GM23338 (cell line): ENCODE results near the gene PDE7B. TPM values are rescaled to one million over a fixed set of nuclear protein-coding genes. Genes with fewer than 3 reads are reported as not detected.

Source experiments
- ATAC-seq: fragments of 200-7000 bp; cut with Tn5 transposase; 3 replicates; pipeline ENCODE4 v1.9.1; 2020
- DNase-seq: peaks from one replicate; pipeline ENCODE4 v3.0.0-alpha.2; 2015; ENCODE audit warnings: low spot score
- H2AFZ ChIP-seq: fragments of 200-600 bp; sonication (generic); 2 replicates; pipeline ENCODE4 v1.8.0; 2016; ENCODE audit warnings: antibody characterized with exemption, mild to moderate bottlenecking, moderate library complexity
- H3F3A ChIP-seq: fragments of 200-600 bp; sonication (generic); replicated peaks from 2 replicates; pipeline ENCODE4 v1.8.0; 2017; ENCODE audit warnings: antibody characterized with exemption, mixed run types, low read depth
- H3K27ac ChIP-seq: fragments of 200-600 bp; sonication (generic); 2 replicates; pipeline ENCODE4 v1.6.1; 2016; ENCODE audit warnings: low read depth
- H3K27me3 ChIP-seq: fragments of 200-600 bp; sonication (generic); 2 replicates; pipeline ENCODE4 v1.8.0; 2016; ENCODE audit warnings: mild to moderate bottlenecking, mixed run types, moderate library complexity; ENCODE audit not compliant: insufficient read depth
- H3K36me3 ChIP-seq: fragments of 200-600 bp; sonication (generic); 2 replicates; pipeline ENCODE4 v1.8.0; 2016; ENCODE audit warnings: mild to moderate bottlenecking; ENCODE audit not compliant: insufficient read depth
- H3K4me1 ChIP-seq: fragments of 200-600 bp; sonication (generic); 2 replicates; pipeline ENCODE4 v1.8.0; 2016; ENCODE audit warnings: mild to moderate bottlenecking, moderate library complexity; ENCODE audit not compliant: insufficient read depth
- H3K4me2 ChIP-seq: fragments of 200-600 bp; sonication (generic); 2 replicates; pipeline ENCODE4 v1.7.1; 2017; ENCODE audit warnings: mixed run types
- H3K4me3 ChIP-seq: fragments of 200-600 bp; sonication (generic); 2 replicates; pipeline ENCODE4 v1.6.1; 2016; ENCODE audit warnings: mixed run types
- H3K79me2 ChIP-seq: fragments of 200-600 bp; sonication (generic); replicated peaks from 2 replicates; pipeline ENCODE4 v1.8.0; 2017; ENCODE audit warnings: mild to moderate bottlenecking; ENCODE audit not compliant: insufficient read depth
- H3K9me2 ChIP-seq: fragments of 200-600 bp; sonication (generic); 2 replicates; pipeline ENCODE4 v1.8.0; 2017; ENCODE audit not compliant: insufficient read depth
- H4K20me1 ChIP-seq: fragments of 200-600 bp; sonication (generic); replicated peaks from 2 replicates; pipeline ENCODE4 v1.8.0; 2017; ENCODE audit warnings: mild to moderate bottlenecking; ENCODE audit not compliant: insufficient read depth
- H3K27ac Mint-ChIP-seq: 2 replicates; pipeline ENCODE4 v1.8.0; 2020; ENCODE audit warnings: inconsistent platforms, mild to moderate bottlenecking, moderate library complexity, mixed read lengths
- H3K27me3 Mint-ChIP-seq: 3 replicates; pipeline ENCODE4 v1.8.0; 2022; ENCODE audit warnings: low read depth, mild to moderate bottlenecking, moderate library complexity, mixed read lengths, inconsistent platforms; ENCODE audit not compliant: insufficient read depth, poor library complexity
- H3K36me3 Mint-ChIP-seq: 3 replicates; pipeline ENCODE4 v1.8.0; 2021; ENCODE audit warnings: low read depth, mild to moderate bottlenecking, inconsistent platforms, moderate library complexity, mixed read lengths
- H3K4me1 Mint-ChIP-seq: 3 replicates; pipeline ENCODE4 v1.8.0; 2020; ENCODE audit warnings: mild to moderate bottlenecking, inconsistent platforms, mixed read lengths
- H3K4me3 Mint-ChIP-seq: 3 replicates; pipeline ENCODE4 v1.8.0; 2021; ENCODE audit warnings: moderate library complexity, mild to moderate bottlenecking, inconsistent platforms, mixed read lengths
- H3K9me3 Mint-ChIP-seq: 3 replicates; pipeline ENCODE4 v1.8.0; 2020; ENCODE audit warnings: moderate library complexity, mild to moderate bottlenecking, inconsistent platforms, mixed read lengths
- CREB1 ChIP-seq: fragments of 250-450 bp; sonication (Bioruptor Pico); IDR thresholded peaks from 2 replicates; pipeline ENCODE4 v1.5.0; 2020; ENCODE audit warnings: low read depth, mild to moderate bottlenecking, moderate library complexity
- EZH2 ChIP-seq: fragments of 200-600 bp; sonication (generic); IDR thresholded peaks from one replicate; pipeline ENCODE4 v1.8.0; 2017; ENCODE audit warnings: antibody characterized with exemption, mild to moderate bottlenecking, low read depth; ENCODE audit not compliant: unreplicated experiment
- EZH2phosphoT487 ChIP-seq: fragments of 200-600 bp; sonication (generic); IDR thresholded peaks from one replicate; pipeline ENCODE4 v1.8.1; 2018; ENCODE audit warnings: antibody characterized with exemption; ENCODE audit not compliant: unreplicated experiment
- JUNB ChIP-seq: IDR thresholded peaks from one replicate; pipeline ENCODE4 v1.6.1; 2016; ENCODE audit warnings: antibody characterized with exemption; ENCODE audit not compliant: unreplicated experiment
- NANOG ChIP-seq: IDR thresholded peaks from 2 replicates; pipeline ENCODE4 v1.6.1; 2016; ENCODE audit warnings: antibody characterized with exemption, borderline replicate concordance
- POLR2AphosphoS5 ChIP-seq: IDR thresholded peaks from 2 replicates; pipeline ENCODE4 v1.6.1; 2016; ENCODE audit warnings: antibody characterized with exemption, low read depth
- STAT1 ChIP-seq: IDR thresholded peaks from one replicate; pipeline ENCODE4 v1.6.1; 2016; ENCODE audit warnings: antibody characterized with exemption; ENCODE audit not compliant: unreplicated experiment
- ZNF114 ChIP-seq: fragments of 250-450 bp; sonication (Bioruptor Pico); IDR thresholded peaks from 2 replicates; pipeline ENCODE4 v1.5.0; 2020; ENCODE audit warnings: mild to moderate bottlenecking, moderate library complexity
- ZNF331 ChIP-seq: fragments of 250-450 bp; sonication (Bioruptor Pico); IDR thresholded peaks from 2 replicates; pipeline ENCODE4 v1.5.0; 2020; ENCODE audit warnings: low read depth, mild to moderate bottlenecking, moderate library complexity
- polyA plus RNA-seq: library from polyadenylated mRNA; unstranded; fragments of >200 nt; fragmentation: Nextera tagmentation; extraction: Ambion mirVana; gene quantifications from 2 replicates; pipeline ENCODE4 v1.2.1, GENCODE V29; 2016
- total RNA-seq: library from RNA; depleted of rRNA; stranded (reverse); fragments of >200 nt; shearing (Covaris generic); gene quantifications from 2 replicates; pipeline ENCODE4 v1.2.3, GENCODE V29; 2014
- TF ChIP-seq, protein P1 (sequence below), 2 experiments: fragments of 200-600 bp in 1 of 2; sonication (generic) in 1 of 2; conservative IDR thresholded peaks; 2 replicates each; pipeline versions ENCODE4 v1.5.1 to v1.6.1; 2016 to 2017; ENCODE audit warnings: antibody characterized with exemption in 2 of 2, low read depth in 2 of 2, mild to moderate bottlenecking in 2 of 2, moderate library complexity in 1 of 2
- TF ChIP-seq, protein P2 (sequence below): IDR thresholded peaks from one replicate; pipeline ENCODE4 v1.6.1; 2018; ENCODE audit warnings: antibody characterized with exemption; ENCODE audit not compliant: unreplicated experiment
- TF ChIP-seq, protein P3 (sequence below): fragments of 250-450 bp; sonication (Bioruptor Pico); IDR thresholded peaks from 2 replicates; pipeline ENCODE4 v1.5.0; 2020; ENCODE audit warnings: mild to moderate bottlenecking, moderate library complexity
- TF ChIP-seq, protein P4 (sequence below): IDR thresholded peaks from 2 replicates; pipeline ENCODE4 v1.6.1; 2016; ENCODE audit warnings: antibody characterized with exemption

The PDE7B gene
- total and polyA plus RNA-seq, 2 experiments from 2014 or later: 0.07 TPM; not detected in 1

DNA sequence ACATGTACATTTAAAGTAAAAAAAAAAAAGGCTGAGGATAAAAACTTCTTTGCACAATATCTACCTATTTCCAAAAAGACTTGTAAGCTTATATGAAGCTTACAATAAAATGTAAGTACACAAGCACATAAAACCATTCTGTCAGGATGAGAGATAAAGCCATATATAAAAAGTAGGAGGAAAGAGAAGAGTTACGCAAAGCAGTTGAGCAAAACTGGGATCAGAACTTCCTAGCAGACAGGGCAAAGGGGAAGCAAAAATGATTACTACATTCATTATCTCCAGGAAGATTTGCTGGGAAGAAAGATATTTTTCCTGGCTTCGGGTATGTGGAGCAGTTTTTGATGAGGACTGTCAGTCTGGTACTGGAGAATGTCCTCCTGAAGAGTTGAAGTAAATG is 200.5 kb downstream of the PDE7B start:
- no peaks in the 10 kb centered on the region for H3K36me3 ChIP-seq
- Mint-ChIP-seq H3K36me3 (no peaks in the 10 kb centered on the region), H3K4me1 (no peaks in the 10 kb centered on the region)

More for the DNA sequence above, 200.5 kb downstream of the PDE7B start:
- ATAC-seq (no peak), DNase-seq (no peak)
- Mint-ChIP-seq H3K27ac (no peak overlapping the region), H3K9me3 (no peaks in the 10 kb centered on the region), H3K27me3 (peaks cover 2% of the 10 kb centered on the region), H3K4me3 (no peak overlapping the region)
- Histone ChIP-seq H3K4me3 (no peak overlapping the region), H3K79me2 (no peaks in the 10 kb centered on the region), H4K20me1 (no peaks in the 10 kb centered on the region), H3K4me1 (no peaks in the 10 kb centered on the region), H3K9me2 (0 out of 2 replicates have a peak, but pooled peaks cover 6% of the 10 kb centered on the region), H3K4me2 (no peak overlapping the region), H2AFZ (no peak overlapping the region), H3K27ac (no peak overlapping the region), H3K27me3 (no peaks in the 10 kb centered on the region), H3F3A (no peaks in the 10 kb centered on the region)
- TF ChIP-seq ZNF114 (CRISPR knock-in tag) (no peak), NANOG (no peak), EZH2 (no peak), JUNB (no peak), STAT1 (no peak), POLR2AphosphoS5 (no peak), EZH2phosphoT487 (no peak), CREB1 (CRISPR knock-in tag) (no peak), ZNF331 (no peak)
- TF ChIP-seq, protein P1, sequence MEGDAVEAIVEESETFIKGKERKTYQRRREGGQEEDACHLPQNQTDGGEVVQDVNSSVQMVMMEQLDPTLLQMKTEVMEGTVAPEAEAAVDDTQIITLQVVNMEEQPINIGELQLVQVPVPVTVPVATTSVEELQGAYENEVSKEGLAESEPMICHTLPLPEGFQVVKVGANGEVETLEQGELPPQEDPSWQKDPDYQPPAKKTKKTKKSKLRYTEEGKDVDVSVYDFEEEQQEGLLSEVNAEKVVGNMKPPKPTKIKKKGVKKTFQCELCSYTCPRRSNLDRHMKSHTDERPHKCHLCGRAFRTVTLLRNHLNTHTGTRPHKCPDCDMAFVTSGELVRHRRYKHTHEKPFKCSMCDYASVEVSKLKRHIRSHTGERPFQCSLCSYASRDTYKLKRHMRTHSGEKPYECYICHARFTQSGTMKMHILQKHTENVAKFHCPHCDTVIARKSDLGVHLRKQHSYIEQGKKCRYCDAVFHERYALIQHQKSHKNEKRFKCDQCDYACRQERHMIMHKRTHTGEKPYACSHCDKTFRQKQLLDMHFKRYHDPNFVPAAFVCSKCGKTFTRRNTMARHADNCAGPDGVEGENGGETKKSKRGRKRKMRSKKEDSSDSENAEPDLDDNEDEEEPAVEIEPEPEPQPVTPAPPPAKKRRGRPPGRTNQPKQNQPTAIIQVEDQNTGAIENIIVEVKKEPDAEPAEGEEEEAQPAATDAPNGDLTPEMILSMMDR (conservative IDR thresholded peaks at IDR 0.05; ENCODE audit: low read depth in 2 of 2): no peak
- TF ChIP-seq, protein P2, sequence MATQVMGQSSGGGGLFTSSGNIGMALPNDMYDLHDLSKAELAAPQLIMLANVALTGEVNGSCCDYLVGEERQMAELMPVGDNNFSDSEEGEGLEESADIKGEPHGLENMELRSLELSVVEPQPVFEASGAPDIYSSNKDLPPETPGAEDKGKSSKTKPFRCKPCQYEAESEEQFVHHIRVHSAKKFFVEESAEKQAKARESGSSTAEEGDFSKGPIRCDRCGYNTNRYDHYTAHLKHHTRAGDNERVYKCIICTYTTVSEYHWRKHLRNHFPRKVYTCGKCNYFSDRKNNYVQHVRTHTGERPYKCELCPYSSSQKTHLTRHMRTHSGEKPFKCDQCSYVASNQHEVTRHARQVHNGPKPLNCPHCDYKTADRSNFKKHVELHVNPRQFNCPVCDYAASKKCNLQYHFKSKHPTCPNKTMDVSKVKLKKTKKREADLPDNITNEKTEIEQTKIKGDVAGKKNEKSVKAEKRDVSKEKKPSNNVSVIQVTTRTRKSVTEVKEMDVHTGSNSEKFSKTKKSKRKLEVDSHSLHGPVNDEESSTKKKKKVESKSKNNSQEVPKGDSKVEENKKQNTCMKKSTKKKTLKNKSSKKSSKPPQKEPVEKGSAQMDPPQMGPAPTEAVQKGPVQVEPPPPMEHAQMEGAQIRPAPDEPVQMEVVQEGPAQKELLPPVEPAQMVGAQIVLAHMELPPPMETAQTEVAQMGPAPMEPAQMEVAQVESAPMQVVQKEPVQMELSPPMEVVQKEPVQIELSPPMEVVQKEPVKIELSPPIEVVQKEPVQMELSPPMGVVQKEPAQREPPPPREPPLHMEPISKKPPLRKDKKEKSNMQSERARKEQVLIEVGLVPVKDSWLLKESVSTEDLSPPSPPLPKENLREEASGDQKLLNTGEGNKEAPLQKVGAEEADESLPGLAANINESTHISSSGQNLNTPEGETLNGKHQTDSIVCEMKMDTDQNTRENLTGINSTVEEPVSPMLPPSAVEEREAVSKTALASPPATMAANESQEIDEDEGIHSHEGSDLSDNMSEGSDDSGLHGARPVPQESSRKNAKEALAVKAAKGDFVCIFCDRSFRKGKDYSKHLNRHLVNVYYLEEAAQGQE: no peak
- TF ChIP-seq, protein P3, sequence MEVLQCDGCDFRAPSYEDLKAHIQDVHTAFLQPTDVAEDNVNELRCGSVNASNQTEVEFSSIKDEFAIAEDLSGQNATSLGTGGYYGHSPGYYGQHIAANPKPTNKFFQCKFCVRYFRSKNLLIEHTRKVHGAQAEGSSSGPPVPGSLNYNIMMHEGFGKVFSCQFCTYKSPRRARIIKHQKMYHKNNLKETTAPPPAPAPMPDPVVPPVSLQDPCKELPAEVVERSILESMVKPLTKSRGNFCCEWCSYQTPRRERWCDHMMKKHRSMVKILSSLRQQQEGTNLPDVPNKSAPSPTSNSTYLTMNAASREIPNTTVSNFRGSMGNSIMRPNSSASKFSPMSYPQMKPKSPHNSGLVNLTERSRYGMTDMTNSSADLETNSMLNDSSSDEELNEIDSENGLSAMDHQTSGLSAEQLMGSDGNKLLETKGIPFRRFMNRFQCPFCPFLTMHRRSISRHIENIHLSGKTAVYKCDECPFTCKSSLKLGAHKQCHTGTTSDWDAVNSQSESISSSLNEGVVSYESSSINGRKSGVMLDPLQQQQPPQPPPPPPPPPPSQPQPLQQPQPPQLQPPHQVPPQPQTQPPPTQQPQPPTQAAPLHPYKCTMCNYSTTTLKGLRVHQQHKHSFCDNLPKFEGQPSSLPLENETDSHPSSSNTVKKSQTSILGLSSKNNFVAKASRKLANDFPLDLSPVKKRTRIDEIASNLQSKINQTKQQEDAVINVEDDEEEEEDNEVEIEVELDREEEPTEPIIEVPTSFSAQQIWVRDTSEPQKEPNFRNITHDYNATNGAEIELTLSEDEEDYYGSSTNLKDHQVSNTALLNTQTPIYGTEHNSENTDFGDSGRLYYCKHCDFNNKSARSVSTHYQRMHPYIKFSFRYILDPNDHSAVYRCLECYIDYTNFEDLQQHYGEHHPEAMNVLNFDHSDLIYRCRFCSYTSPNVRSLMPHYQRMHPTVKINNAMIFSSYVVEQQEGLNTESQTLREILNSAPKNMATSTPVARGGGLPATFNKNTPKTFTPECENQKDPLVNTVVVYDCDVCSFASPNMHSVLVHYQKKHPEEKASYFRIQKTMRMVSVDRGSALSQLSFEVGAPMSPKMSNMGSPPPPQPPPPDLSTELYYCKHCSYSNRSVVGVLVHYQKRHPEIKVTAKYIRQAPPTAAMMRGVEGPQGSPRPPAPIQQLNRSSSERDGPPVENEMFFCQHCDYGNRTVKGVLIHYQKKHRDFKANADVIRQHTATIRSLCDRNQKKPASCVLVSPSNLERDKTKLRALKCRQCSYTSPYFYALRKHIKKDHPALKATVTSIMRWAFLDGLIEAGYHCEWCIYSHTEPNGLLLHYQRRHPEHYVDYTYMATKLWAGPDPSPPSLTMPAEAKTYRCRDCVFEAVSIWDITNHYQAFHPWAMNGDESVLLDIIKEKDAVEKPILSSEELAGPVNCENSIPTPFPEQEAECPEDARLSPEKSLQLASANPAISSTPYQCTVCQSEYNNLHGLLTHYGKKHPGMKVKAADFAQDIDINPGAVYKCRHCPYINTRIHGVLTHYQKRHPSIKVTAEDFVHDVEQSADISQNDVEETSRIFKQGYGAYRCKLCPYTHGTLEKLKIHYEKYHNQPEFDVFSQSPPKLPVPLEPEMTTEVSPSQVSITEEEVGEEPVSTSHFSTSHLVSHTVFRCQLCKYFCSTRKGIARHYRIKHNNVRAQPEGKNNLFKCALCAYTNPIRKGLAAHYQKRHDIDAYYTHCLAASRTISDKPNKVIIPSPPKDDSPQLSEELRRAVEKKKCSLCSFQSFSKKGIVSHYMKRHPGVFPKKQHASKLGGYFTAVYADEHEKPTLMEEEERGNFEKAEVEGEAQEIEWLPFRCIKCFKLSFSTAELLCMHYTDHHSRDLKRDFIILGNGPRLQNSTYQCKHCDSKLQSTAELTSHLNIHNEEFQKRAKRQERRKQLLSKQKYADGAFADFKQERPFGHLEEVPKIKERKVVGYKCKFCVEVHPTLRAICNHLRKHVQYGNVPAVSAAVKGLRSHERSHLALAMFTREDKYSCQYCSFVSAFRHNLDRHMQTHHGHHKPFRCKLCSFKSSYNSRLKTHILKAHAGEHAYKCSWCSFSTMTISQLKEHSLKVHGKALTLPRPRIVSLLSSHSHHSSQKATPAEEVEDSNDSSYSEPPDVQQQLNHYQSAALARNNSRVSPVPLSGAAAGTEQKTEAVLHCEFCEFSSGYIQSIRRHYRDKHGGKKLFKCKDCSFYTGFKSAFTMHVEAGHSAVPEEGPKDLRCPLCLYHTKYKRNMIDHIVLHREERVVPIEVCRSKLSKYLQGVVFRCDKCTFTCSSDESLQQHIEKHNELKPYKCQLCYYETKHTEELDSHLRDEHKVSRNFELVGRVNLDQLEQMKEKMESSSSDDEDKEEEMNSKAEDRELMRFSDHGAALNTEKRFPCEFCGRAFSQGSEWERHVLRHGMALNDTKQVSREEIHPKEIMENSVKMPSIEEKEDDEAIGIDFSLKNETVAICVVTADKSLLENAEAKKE (CRISPR knock-in tag): no peak
- TF ChIP-seq, protein P4, sequence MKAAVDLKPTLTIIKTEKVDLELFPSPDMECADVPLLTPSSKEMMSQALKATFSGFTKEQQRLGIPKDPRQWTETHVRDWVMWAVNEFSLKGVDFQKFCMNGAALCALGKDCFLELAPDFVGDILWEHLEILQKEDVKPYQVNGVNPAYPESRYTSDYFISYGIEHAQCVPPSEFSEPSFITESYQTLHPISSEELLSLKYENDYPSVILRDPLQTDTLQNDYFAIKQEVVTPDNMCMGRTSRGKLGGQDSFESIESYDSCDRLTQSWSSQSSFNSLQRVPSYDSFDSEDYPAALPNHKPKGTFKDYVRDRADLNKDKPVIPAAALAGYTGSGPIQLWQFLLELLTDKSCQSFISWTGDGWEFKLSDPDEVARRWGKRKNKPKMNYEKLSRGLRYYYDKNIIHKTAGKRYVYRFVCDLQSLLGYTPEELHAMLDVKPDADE: no peak
